ENCODE results near the gene ROCK1. TPM values are rescaled to one million over a fixed set of nuclear protein-coding genes. Genes with fewer than 3 reads are reported as not detected.

ROCK1 gene
- total and polyA plus RNA-seq, 9 of the 15 experiments (the other 6 are each of a cell fraction or from before 2014, with no cell fraction given), result 7.4 to 28.6 (median 17.7) TPM

DNA sequence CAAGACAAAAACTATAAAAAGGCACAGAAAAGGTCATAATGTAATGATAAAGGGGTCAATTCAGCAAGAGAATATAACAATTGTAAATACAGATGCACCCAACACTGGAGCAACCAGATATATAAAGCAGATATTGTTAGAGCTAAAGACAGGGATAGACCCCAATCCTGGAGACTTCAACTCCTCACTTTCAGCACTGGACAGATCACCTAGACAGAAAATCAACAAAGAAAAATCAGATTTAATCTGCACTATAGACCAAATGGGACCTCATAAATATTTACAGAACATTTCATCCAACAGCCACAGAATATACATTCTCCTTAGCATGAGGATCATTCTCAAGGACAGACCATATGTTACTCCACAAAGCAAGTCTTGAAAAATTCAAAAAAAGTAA, 114.2 kb downstream of the ROCK1 start:
- Histone ChIP-seq H3K9ac (ENCODE audit: insufficient read depth in 1 of 2, low read depth in 2 of 2, low read length in 2 of 2) (no peak overlapping the region), H3K4me1 (replicated peaks in 1 of 2; ENCODE audit: control insufficient read depth in 2 of 2, insufficient read depth in 2 of 2, low read length in 2 of 2) (no peaks in the 10 kb centered on the region), H4K20me1 (replicated peaks; ENCODE audit: control insufficient read depth, insufficient read depth, low read length) (no peaks in the 10 kb centered on the region), H3K36me3 (ENCODE audit: control insufficient read depth, insufficient read depth, low read length) (no peaks in the 10 kb centered on the region), H3K27me3 (ENCODE audit: control insufficient read depth in 2 of 2, insufficient read depth in 2 of 2, low read length in 2 of 2) (no peaks in the 10 kb centered on the region), H3K4me3 (no peak overlapping the region), H2AFZ (ENCODE audit: low read depth, low read length) (no peak overlapping the region), H3K4me2 (ENCODE audit: insufficient read depth, low read length) (no peak overlapping the region), H3K79me2 (ENCODE audit: control insufficient read depth, insufficient read depth, low read length) (no peaks in the 10 kb centered on the region), H3K27ac (ENCODE audit: extremely low read depth, low read depth, low read length) (no peak overlapping the region), H3K9me3 (replicated peaks; ENCODE audit: control insufficient read depth, insufficient read depth, low read depth, low read length) (no peaks in the 10 kb centered on the region), H3K9me1 (ENCODE audit: control insufficient read depth, insufficient read depth, low read length) (no peaks in the 10 kb centered on the region)
- ChIA-PET POLR2A (no interaction called here), CTCF (ENCODE audit: low intra/inter-chr PET ratio) (no interaction called here)
- TF ChIP-seq, protein P1, sequence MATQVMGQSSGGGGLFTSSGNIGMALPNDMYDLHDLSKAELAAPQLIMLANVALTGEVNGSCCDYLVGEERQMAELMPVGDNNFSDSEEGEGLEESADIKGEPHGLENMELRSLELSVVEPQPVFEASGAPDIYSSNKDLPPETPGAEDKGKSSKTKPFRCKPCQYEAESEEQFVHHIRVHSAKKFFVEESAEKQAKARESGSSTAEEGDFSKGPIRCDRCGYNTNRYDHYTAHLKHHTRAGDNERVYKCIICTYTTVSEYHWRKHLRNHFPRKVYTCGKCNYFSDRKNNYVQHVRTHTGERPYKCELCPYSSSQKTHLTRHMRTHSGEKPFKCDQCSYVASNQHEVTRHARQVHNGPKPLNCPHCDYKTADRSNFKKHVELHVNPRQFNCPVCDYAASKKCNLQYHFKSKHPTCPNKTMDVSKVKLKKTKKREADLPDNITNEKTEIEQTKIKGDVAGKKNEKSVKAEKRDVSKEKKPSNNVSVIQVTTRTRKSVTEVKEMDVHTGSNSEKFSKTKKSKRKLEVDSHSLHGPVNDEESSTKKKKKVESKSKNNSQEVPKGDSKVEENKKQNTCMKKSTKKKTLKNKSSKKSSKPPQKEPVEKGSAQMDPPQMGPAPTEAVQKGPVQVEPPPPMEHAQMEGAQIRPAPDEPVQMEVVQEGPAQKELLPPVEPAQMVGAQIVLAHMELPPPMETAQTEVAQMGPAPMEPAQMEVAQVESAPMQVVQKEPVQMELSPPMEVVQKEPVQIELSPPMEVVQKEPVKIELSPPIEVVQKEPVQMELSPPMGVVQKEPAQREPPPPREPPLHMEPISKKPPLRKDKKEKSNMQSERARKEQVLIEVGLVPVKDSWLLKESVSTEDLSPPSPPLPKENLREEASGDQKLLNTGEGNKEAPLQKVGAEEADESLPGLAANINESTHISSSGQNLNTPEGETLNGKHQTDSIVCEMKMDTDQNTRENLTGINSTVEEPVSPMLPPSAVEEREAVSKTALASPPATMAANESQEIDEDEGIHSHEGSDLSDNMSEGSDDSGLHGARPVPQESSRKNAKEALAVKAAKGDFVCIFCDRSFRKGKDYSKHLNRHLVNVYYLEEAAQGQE (IDR thresholded peaks at IDR 0.05; ENCODE audit: borderline replicate concordance), result peak; percentile 70
- TF ChIP-seq, protein P1 (CRISPR knock-in tag; IDR thresholded peaks at IDR 0.05; ENCODE audit: low read depth), result no peak
- no peak for TF ChIP-seq SAFB2 (IDR thresholded peaks at IDR 0.05; ENCODE audit: borderline replicate concordance, low read depth, low read length, severe bottlenecking)
- TF ChIP-seq HDAC8 (tag; IDR thresholded peaks at IDR 0.05), result no peak
- no peak for TF ChIP-seq ZNF324 (CRISPR knock-in tag; IDR thresholded peaks at IDR 0.05)
- TF ChIP-seq U2AF1 (optimal IDR thresholded peaks at IDR 0.05; ENCODE audit: low read depth, low read length), result no peak
- no peak for TF ChIP-seq NR2C2 (CRISPR knock-in tag; IDR thresholded peaks at IDR 0.05)
- no peak for TF ChIP-seq NR2C2 (tag; IDR thresholded peaks at IDR 0.05)
- TF ChIP-seq DIDO1 (tag; IDR thresholded peaks at IDR 0.05; ENCODE audit: low read depth), result no peak
- no peak for TF ChIP-seq HDAC3 (IDR thresholded peaks at IDR 0.05; ENCODE audit: borderline replicate concordance, partially characterized antibody)
- TF ChIP-seq EHMT2 (IDR thresholded peaks at IDR 0.05), result 0 out of 2 replicates have a peak, but pooled peaks have one; percentile 7
- no peak for TF ChIP-seq MCM5 (IDR thresholded peaks at IDR 0.05; ENCODE audit: low read depth)
- no TSS peak for BruUV-seq (replicated peaks)
- DNase-seq (ENCODE audit: extremely low read depth in 1 of 4, low spot score in 3 of 4) (no peak), ATAC-seq (no peak), FAIRE-seq (no peak)
- intact Hi-C loops (cut with micrococcal nuclease) (no loop called here), in situ Hi-C loops (cut with MboI) (no loop called here)
